Fibroblast of lung (primary cell): ENCODE results near the gene ZNF800.

Experiments
- EZH2 ChIP-seq: IDR thresholded peaks from 2 replicates; pipeline ENCODE4 v1.5.1; 2012; ENCODE audit warnings: low read length, control low read depth, mild to moderate bottlenecking; ENCODE audit errors: missing control alignments
- TF ChIP-seq, protein P1 (sequence below), 2 donors: IDR thresholded peaks in 1 of 2; conservative IDR thresholded peaks in 1 of 2; 1 replicate in 1 of 2; 2 replicates in 1 of 2; pipeline ENCODE4 v1.5.1; 2011 to 2012; ENCODE audit warnings: low read length in 2 of 2, control low read depth in 1 of 2, inconsistent platforms in 1 of 2, low read depth in 1 of 2, mild to moderate bottlenecking in 1 of 2

DNA sequence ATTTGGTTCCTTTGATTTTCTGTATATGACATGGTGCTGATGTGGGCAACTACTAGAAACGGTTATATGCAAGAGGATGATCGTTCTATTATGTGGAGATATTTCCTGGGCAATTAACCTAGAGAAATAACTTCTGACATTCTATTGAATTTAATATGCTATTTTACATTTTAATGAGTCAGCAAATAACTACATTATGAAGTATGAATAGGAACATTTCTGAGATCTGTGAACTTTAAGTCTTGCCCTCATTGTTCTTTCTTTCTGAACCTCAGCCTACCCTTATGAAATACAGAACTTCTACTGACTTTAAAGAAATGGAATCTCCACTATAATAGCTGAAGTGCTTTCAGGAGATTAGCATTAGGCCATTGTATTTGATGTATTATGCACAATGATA, 59.6 kb downstream of the ZNF800 start:
- TF ChIP-seq, protein P1, sequence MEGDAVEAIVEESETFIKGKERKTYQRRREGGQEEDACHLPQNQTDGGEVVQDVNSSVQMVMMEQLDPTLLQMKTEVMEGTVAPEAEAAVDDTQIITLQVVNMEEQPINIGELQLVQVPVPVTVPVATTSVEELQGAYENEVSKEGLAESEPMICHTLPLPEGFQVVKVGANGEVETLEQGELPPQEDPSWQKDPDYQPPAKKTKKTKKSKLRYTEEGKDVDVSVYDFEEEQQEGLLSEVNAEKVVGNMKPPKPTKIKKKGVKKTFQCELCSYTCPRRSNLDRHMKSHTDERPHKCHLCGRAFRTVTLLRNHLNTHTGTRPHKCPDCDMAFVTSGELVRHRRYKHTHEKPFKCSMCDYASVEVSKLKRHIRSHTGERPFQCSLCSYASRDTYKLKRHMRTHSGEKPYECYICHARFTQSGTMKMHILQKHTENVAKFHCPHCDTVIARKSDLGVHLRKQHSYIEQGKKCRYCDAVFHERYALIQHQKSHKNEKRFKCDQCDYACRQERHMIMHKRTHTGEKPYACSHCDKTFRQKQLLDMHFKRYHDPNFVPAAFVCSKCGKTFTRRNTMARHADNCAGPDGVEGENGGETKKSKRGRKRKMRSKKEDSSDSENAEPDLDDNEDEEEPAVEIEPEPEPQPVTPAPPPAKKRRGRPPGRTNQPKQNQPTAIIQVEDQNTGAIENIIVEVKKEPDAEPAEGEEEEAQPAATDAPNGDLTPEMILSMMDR (conservative IDR thresholded peaks at IDR 0.05 in 1 of 2, IDR thresholded peaks at IDR 0.05 in 1 of 2; ENCODE audit: low read depth in 1 of 2, low read length in 2 of 2): no peak
- TF ChIP-seq EZH2: no peak
